HUES6 (cell line): Measurements from ENCODE around the gene NECAP2.
"Not testable (repeated sequence)": the region's sequence is repeated elsewhere in the genome, so short reads cannot be mapped to it uniquely, and the experiment has no call there.

ENCODE experiments used
- H3K27ac ChIP-seq: 2 replicates; pipeline ENCODE4 v1.7.0; 2013; ENCODE audit warnings: low read depth, mild to moderate bottlenecking, low read length, inconsistent platforms
- H3K27me3 ChIP-seq: 2 replicates; pipeline ENCODE4 v1.6.1; 2013; ENCODE audit warnings: low read length; ENCODE audit not compliant: control insufficient read depth, insufficient read depth
- H3K36me3 ChIP-seq: 2 replicates; pipeline ENCODE4 v1.6.1; 2013; ENCODE audit warnings: low read length; ENCODE audit not compliant: control insufficient read depth, insufficient read depth
- H3K4me1 ChIP-seq: 2 replicates; pipeline ENCODE4 v1.6.1; 2013; ENCODE audit warnings: low read length; ENCODE audit not compliant: control insufficient read depth, insufficient read depth
- H3K4me3 ChIP-seq: 2 replicates; pipeline ENCODE4 v1.5.1; 2013; ENCODE audit warnings: low read depth, low read length
- H3K9ac ChIP-seq: one replicate; pipeline ENCODE4 v1.6.1; 2013; ENCODE audit warnings: mild to moderate bottlenecking, low read length
- H3K9me3 ChIP-seq: 2 replicates; pipeline ENCODE4 v1.6.1; 2013; ENCODE audit warnings: low read depth, low read length; ENCODE audit not compliant: control insufficient read depth, insufficient read depth

The NECAP2 gene

DNA sequence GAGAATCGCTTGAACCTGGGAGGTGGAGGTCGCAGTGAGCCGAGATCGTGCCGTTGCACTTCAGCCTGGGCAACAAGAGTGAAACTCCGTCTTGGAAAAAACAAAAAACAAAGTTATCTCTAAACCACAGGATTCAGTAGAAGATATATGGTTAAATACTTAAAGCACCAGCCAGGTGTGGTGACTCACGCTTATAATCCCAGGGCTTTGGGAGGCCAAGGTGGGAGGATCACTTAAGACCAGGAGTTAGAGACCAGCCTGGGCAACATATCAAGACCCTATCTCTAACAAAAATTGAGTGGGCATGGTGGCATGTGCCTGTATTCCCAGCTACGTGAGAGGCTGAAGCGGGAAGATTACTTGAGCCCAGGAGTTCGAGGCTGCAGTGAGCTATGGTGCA is 5.6 kb downstream of the NECAP2 start:
- no peak overlapping the region for H3K9ac ChIP-seq
- H3K27ac ChIP-seq: no peak overlapping the region
- no peaks in the 10 kb centered on the region for H3K4me1 ChIP-seq
- peaks cover 69% of the 10 kb centered on the region for H3K36me3 ChIP-seq
- no peak overlapping the region for H3K4me3 ChIP-seq
- no peaks in the 10 kb centered on the region for H3K27me3 ChIP-seq
- no peaks in the 10 kb centered on the region for H3K9me3 ChIP-seq

DNA sequence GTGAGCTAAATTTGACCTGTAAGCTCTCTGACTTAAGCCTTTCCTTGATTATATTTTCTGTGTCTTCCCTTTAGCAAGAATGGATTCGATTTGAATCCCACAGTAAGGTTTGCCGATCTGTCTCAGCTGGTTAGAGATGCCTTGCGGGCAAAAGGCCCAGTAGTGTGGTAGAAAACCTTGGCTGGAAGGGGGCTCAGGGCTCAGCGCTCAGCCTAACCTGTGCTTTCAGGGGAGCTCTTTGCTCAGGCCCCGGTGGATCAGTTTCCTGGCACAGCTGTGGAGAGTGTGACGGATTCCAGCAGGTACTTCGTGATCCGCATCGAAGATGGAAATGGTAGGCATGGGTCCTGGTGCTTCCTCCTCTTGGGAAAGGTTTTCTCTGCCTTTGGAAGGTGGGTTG is 7.1 kb downstream of the NECAP2 start:
- Histone ChIP-seq H3K27me3 (no peaks in the 10 kb centered on the region), H3K27ac (no peak overlapping the region), H3K4me3 (no peak overlapping the region), H3K4me1 (no peaks in the 10 kb centered on the region), H3K9me3 (no peaks in the 10 kb centered on the region), H3K9ac (no peak overlapping the region), H3K36me3 (peaks cover 83% of the 10 kb centered on the region)

DNA sequence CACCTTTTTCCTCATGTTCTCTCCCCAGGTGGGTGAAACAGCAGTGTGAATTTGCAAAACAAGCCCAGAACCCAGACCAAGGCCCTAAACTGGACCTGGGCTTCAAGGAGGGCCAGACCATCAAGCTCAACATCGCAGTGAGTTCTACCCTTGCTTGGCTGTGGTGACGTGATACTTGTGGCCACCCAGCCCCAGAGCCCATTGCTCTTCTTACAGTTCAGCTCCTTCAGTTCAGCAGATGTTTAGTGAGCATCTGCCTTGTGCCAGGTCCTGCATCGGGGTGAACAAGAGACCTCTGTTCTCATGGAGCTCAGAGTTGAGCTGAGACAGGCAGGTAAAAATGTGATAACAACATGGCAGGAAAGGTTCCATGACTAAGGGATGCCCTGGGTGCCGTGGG is 8.5 kb downstream of the NECAP2 start:
- no peaks in the 10 kb centered on the region for H3K9me3 ChIP-seq
- peaks cover 83% of the 10 kb centered on the region for H3K36me3 ChIP-seq
- H3K27me3 ChIP-seq: no peaks in the 10 kb centered on the region
- H3K4me3 ChIP-seq: no peak overlapping the region
- H3K4me1 ChIP-seq: no peaks in the 10 kb centered on the region
- no peak overlapping the region for H3K9ac ChIP-seq
- H3K27ac ChIP-seq: no peak overlapping the region

DNA sequence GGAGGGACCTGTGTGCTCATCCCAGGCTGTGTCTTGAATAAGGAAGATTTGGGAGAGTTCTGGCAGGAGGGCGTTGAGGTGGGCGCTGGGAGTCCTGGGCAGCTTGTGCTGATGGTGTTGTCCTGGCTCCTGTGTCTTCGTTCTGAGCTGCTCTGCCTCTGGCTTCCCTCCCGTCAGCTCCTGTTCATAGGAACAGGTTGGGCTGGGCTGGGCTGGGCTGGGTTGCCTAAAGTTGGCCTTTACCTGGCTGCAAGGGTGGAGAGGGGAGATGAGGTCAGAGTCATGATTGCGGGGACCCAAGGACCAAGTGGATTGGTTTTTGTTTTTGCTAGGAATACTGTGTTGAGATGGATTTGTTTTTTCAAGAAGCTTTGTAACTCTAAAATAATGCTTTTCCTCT is 9.1 kb downstream of the NECAP2 start:
- Histone ChIP-seq H3K9me3 (no peaks in the 10 kb centered on the region), H3K9ac (no peak overlapping the region), H3K27me3 (no peaks in the 10 kb centered on the region), H3K4me3 (no peak overlapping the region), H3K36me3 (peaks cover 83% of the 10 kb centered on the region), H3K4me1 (no peaks in the 10 kb centered on the region), H3K27ac (no peak overlapping the region)

DNA sequence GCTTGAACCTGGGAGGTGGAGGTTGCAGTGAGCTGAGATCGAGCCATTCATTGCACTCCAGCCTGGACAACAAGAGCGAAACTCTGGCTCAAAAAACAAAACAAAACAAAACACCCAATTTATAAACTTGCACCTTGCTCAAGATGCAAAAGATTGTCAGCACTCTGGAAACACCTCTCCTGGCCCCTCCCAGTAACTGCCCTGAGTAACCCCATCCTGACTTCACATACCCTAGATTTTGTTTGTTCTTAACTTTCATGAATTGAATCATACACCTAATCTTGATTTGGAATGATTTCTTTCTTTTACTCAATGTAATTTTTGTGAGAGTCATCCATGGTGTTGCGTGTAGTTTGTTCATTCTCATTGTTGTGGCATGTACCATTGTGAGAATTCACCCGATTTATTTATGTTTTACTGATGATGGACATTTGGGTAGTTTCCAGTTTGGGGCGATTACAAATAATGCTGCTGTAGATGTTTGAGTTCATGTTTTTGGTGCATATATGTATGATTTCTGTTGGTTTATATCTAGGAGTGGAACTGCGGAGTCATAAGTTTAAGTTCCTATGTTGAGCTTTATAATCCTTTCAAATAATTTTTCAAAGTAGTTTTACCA is 10.4 kb downstream of the NECAP2 start:
- Histone ChIP-seq H3K4me1 (no peaks in the 10 kb centered on the region), H3K9me3 (no peaks in the 10 kb centered on the region), H3K27me3 (no peaks in the 10 kb centered on the region), H3K4me3 (no peak overlapping the region), H3K27ac (no peak overlapping the region), H3K36me3 (peaks cover 84% of the 10 kb centered on the region), H3K9ac (no peak overlapping the region)

DNA sequence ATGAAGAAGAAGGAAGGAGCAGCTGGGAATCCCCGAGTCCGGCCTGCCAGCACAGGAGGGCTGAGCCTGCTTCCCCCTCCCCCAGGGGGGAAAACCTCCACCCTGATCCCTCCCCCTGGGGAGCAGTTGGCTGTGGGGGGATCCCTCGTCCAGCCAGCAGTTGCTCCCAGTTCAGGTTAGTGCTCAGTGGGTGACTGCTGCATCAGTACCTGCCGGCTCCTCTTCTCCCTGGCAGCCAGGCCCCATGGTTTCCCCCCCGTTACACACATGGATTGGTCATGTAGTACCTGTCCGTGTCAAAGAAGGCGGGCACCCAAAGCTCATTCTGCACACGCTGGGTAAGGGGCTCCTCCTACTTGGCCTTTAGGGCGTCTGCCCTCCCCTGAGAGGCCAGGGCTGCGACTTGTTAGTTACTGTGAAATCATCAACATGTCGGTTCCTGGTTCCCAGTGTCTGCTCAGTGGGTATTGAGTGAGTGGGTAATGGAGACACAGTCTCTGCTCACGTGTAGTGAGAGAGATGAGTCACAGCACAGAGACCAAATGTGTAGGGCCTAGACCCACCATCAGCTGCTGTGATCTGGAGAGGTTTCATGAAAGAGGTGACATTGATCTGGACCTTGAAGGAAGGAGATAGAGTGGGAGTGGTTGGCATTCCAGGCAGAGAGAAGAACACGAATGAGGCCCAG is 11.5 kb downstream of the NECAP2 start:
- Histone ChIP-seq H3K27ac (no peak overlapping the region), H3K4me3 (no peak overlapping the region), H3K9me3 (no peaks in the 10 kb centered on the region), H3K9ac (no peak overlapping the region), H3K36me3 (peaks cover 86% of the 10 kb centered on the region), H3K27me3 (no peaks in the 10 kb centered on the region), H3K4me1 (no peaks in the 10 kb centered on the region)

DNA sequence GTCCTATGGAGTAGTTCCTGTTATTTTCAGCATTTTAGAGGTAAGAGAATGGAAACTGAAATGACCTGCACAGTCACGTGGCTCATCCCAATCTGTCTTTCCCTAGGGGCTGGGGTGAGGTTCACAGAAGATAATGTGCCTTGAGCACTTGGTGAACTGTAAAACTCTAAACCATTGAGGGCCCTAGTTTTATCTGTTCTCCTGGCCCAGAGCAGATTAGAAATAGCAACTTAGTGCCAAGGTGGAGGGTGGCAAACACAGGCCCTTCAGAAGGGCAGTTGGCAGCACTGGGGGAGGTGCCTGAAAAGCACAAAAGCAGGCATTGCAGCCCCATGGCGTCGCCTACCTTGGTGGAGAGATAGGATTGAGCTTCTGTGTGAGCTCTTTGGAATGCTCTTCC is 14.4 kb downstream of the NECAP2 start:
- not testable (repeated sequence) for H3K9me3 ChIP-seq, H3K4me3 ChIP-seq, H3K27me3 ChIP-seq, H3K9ac ChIP-seq, H3K4me1 ChIP-seq, H3K27ac ChIP-seq
- peaks cover 85% of the 10 kb centered on the region for H3K36me3 ChIP-seq

DNA sequence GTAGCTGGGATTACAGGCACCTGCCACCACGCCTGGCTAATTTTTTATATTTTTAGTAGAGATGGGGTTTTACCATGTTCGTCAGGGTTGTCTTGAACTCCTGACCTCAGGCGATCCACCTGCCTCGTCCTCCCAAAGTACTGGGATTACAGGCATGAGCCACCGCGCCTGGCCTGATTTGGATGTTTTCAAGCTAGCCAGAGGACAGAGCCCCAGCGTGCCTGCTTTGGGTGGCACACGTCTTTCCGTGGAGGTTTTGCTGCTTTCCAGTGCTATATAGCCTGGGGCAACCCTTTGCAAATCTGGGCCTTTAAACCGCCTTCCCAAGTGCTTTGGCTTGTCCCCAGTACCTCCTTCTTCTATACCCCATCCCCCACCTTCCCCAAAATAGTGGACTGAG is 15.6 kb downstream of the NECAP2 start:
- H3K36me3 ChIP-seq: peaks cover 81% of the 10 kb centered on the region

DNA sequence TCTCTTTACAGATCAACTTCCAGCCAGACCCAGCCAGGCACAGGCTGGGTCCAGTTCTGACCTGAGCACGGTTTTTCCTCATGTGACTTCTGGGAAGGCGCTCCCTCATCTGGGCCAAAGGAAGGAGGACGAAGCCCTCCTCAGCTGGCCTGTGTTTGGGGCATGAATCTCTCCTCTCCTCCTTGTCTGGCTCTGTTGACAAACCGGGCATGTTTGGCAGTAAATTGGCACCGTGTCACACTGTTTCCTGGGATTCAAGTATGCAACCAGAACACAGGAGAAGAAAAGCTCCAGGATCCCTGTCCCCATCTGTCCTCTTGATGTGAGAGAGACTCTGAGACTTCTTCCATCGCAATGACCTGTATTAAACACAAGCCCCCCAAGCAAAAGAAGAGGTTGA is 18.3 kb downstream of the NECAP2 start:
- H3K27ac ChIP-seq: no peak overlapping the region
- H3K4me3 ChIP-seq: no peak overlapping the region
- no peak overlapping the region for H3K9ac ChIP-seq
- H3K9me3 ChIP-seq: no peaks in the 10 kb centered on the region
- H3K4me1 ChIP-seq: no peaks in the 10 kb centered on the region
- no peaks in the 10 kb centered on the region for H3K27me3 ChIP-seq
- H3K36me3 ChIP-seq: peaks cover 74% of the 10 kb centered on the region

More for the DNA sequence above, 15.6 kb downstream of the NECAP2 start:
- H3K9ac ChIP-seq, H3K9me3 ChIP-seq, H3K4me3 ChIP-seq, H3K27me3 ChIP-seq, H3K4me1 ChIP-seq, H3K27ac ChIP-seq: not testable (repeated sequence)

DNA sequence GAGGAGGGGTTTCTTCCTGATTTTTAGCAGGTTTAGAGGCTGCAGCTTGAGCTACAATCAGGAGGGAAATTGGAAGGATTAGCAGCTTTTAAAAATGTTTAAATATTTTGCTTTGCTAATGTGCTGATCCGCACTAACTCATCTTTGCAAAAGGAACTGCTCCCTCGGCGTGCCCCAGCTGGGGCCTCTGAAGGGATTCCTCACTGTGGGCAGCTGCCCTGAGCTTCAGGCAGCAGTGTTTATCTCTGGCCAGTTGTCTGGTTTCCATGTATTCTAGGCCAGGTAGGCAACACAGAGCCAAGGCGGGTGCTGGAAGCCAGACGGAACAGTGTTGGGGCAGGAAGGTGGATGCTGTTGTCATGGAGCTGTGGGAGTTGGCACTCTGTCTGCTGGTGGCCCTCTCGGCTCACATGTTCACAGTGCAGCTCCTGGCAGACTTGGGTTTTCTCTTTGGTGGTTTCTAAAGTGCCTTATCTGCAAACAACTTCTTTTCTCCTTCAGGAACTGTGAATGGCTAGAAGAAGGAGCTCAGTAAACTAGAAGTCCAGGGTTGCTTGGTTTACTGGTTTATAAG is 18.9 kb downstream of the NECAP2 start:
- Histone ChIP-seq H3K27me3 (no peaks in the 10 kb centered on the region), H3K4me1 (no peaks in the 10 kb centered on the region), H3K27ac (no peak overlapping the region), H3K4me3 (no peak overlapping the region), H3K36me3 (peaks cover 74% of the 10 kb centered on the region), H3K9me3 (no peaks in the 10 kb centered on the region), H3K9ac (no peak overlapping the region)

DNA sequence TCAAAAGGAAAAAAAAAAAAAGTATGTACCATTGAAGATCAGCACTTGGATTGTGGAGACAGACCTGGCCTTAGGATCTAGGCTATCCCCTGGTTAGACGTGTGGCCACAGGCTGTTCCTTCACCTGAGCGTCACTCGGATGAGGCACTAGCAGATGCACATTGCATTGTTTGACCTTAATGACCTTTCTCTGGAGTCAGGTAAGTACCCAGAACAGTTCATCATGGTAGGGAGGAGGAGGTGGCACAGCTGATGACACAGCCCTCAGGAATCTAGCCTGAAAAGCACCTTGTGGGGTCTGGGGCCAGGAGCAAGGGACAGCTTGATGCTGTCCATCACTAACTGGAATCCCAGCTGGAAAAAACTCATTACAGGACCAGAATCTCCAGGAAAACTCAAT is 21.2 kb downstream of the NECAP2 start:
- H3K27ac ChIP-seq: no peak overlapping the region
- H3K4me3 ChIP-seq: no peak overlapping the region
- peaks cover 61% of the 10 kb centered on the region for H3K36me3 ChIP-seq
- no peak overlapping the region for H3K9ac ChIP-seq
- H3K4me1 ChIP-seq: no peaks in the 10 kb centered on the region
- no peaks in the 10 kb centered on the region for H3K27me3 ChIP-seq
- H3K9me3 ChIP-seq: no peaks in the 10 kb centered on the region
